Heart right ventricle (tissue), 16 donors: Measurements from ENCODE around the gene RESP18. TPM values are rescaled to one million over a fixed set of nuclear protein-coding genes. Genes with fewer than 3 reads are reported as not detected.

Experiments
- ATAC-seq, 8 donors: fragments of 200-7000 bp; cut with Tn5 transposase; one replicate each; pipeline ENCODE4 v1.9.1; 2020; ENCODE audit warnings: mild to moderate bottlenecking in 8 of 8, moderate library complexity in 8 of 8, moderate number of reproducible peaks in 1 of 8
- DNase-seq, 2 donors: peaks; one replicate each; pipeline ENCODE4 v3.0.0-alpha.2; 2020
- H3K27ac ChIP-seq, 10 donors: fragments of 200-600 bp; sonication (generic) in 2 of 10; one replicate each; pipeline versions ENCODE4 v1.5.0 to v1.8.0; 2020 to 2022; ENCODE audit warnings: mild to moderate bottlenecking in 3 of 10
- H3K27me3 ChIP-seq, 7 donors: fragments of 200-600 bp; one replicate each; pipeline ENCODE4 v1.8.0; 2021 to 2022; ENCODE audit warnings: mild to moderate bottlenecking in 2 of 7
- H3K36me3 ChIP-seq, 9 donors: fragments of 200-600 bp; sonication (generic) in 1 of 9; one replicate each; pipeline versions ENCODE4 v1.5.0 to v1.8.0; 2020 to 2022; ENCODE audit warnings: mild to moderate bottlenecking in 2 of 9
- H3K4me1 ChIP-seq, 9 donors: fragments of 200-600 bp; sonication (generic) in 1 of 9; one replicate each; pipeline versions ENCODE4 v1.5.0 to v1.8.0; 2020 to 2022; ENCODE audit warnings: mild to moderate bottlenecking in 4 of 9
- H3K4me3 ChIP-seq, 10 donors: fragments of 200-600 bp; sonication (generic) in 2 of 10; one replicate each; pipeline versions ENCODE4 v1.5.0 to v1.8.0; 2020 to 2022; ENCODE audit warnings: mild to moderate bottlenecking in 7 of 10, moderate library complexity in 2 of 10
- H3K9me3 ChIP-seq, 11 donors: fragments of 200-600 bp in 10 of 11; sonication (generic) in 2 of 11; one replicate each; pipeline versions ENCODE4 v1.5.0 to v1.8.0; 2013 to 2022; ENCODE audit warnings: mild to moderate bottlenecking in 2 of 11, control low read depth in 1 of 11, moderate library complexity in 1 of 11
- CTCF ChIP-seq, 9 donors: fragments of 200-600 bp; sonication (generic) in 2 of 9; IDR thresholded peaks; one replicate each; pipeline versions ENCODE4 v1.5.0 to v1.8.0; 2021 to 2022; ENCODE audit warnings: antibody characterized with exemption in 9 of 9, mild to moderate bottlenecking in 5 of 9, moderate library complexity in 1 of 9
- WGBS, 2 donors: extraction: QIAGEN DNeasy Blood & Tissue Kit; methylation state at CpG; one replicate each; pipeline ENCODE4 v1.1.7; 2013; ENCODE audit warnings: inconsistent platforms in 1 of 2; 5-methylcytosine and 5-hydroxymethylcytosine counted together
- intact Hi-C, 10 donors: fragments of 100-400 bp; cut with DNase I; formaldehyde crosslinking; loops; one replicate each; pipeline versions ENCODE4 v1.11.1 to v1.14.2; 2022
- polyA plus RNA-seq, 2 donors: library from polyadenylated mRNA; stranded (reverse); fragments of 200-250 nt; gene quantifications; one replicate each; pipeline ENCODE4 v1.2.3, GENCODE V29; 2013
- total RNA-seq, 10 donors: library from RNA; stranded (reverse); fragmentation: NEBNext Ultra II Directional in 3 of 10; extraction: Animal tissue kit (Norgen Biotek cat#: 25700) in 3 of 10; gene quantifications; one replicate each; pipeline versions ENCODE4 v1.2.1 to v1.2.4, GENCODE V29; 2021 to 2023
- donor health status: Arrhythmogenic right ventricular cardiomyopathy.
- donor health status: ischemic (EF 13 %, LVEDD 7.1; RV severe dilation, severe dysfunction).
- donor health status: healthy with polysubstance abuse.
- donor health status: DM: no; HTN: yes; CAD: no.
- donor health status: DM: no; HTN: no; CAD: no.
- donor health status: ischemic (EF 25% LVEDD 6.9; RV normal size, moderate dysfunction).
- donor health status: ischemic (EF 25% LVEDD 5.7; RV mildly dilated, moderate dysfunction).
- donor health status: healthy.
- donor health status: DM: yes; HTN: yes; CAD: no.
- donor health status: Ischemic cardiomyopathy.
- donor health status: ischemic (EF 35%, LVEDD 5.7; RV mildly dilated, moderate dysfunction).
- donor health status: nonischemic (EF 11% LVEDD 7.7; RV severe dilation, severe dysfunction).
- donor health status: DM: yes; HTN: yes; CAD: no.
- donor health status: PGD.
- donor health status: ischemic (EF 29% LVEDD 5.4; RV normal size, mild dysfunction).
- donor health status: nonischemic (EF 23%, LVEDD 6.1; RV moderate dilation, normal function).

Gene RESP18
- total and polyA plus RNA-seq, 12 donors, result not detected

GRCh38 chr2:219335373-219335786 is 2.8 kb upstream of the RESP18 start:
- Histone ChIP-seq H3K27me3 (peaks cover 0 to 83% (median 60%) of the 10 kb centered on the region in 7 donors), H3K4me1 (peaks cover 0 to 7% (median 0%) of the 10 kb centered on the region in 9 donors), H3K27ac (no peak overlapping the region), H3K4me3 (no peak overlapping the region), H3K9me3 (peaks cover 0 to 15% (median 3%) of the 10 kb centered on the region in 11 donors), H3K36me3 (no peaks in the 10 kb centered on the region)
- ATAC-seq (no peak), DNase-seq (no peak)
- intact Hi-C loops, result no loop called here
- no peak for TF ChIP-seq CTCF (IDR thresholded peaks at IDR 0.05)
- WGBS, 2 donors, result 31 to 50% methylated on average over 5 of the region's 5 CpGs

GRCh38 chr2:219334076-219334475 is 1.5 kb upstream of the RESP18 start:
- intact Hi-C loops, result no loop called here
- Histone ChIP-seq H3K9me3 (peaks cover 0 to 15% (median 0%) of the 10 kb centered on the region in 11 donors), H3K36me3 (no peaks in the 10 kb centered on the region), H3K4me3 (no peak overlapping the region), H3K27me3 (peaks cover 0 to 86% (median 57%) of the 10 kb centered on the region in 7 donors), H3K4me1 (peaks cover 0 to 7% (median 0%) of the 10 kb centered on the region in 9 donors), H3K27ac (no peak overlapping the region)
- no peak for DNase-seq
- 72 to 95% methylated on average over 2 of the region's 2 CpGs for WGBS, 2 donors
- ATAC-seq, result no peak
- TF ChIP-seq CTCF (IDR thresholded peaks at IDR 0.05), result no peak

- Histone ChIP-seq H3K27ac (no peak overlapping the region), H3K9me3 (peaks cover 0 to 12% (median 0%) of the 10 kb centered on the region in 11 donors), H3K36me3 (no peaks in the 10 kb centered on the region), H3K27me3 (peaks cover 0 to 88% (median 63%) of the 10 kb centered on the region in 7 donors), H3K4me1 (peaks cover 0 to 7% (median 0%) of the 10 kb centered on the region in 9 donors), H3K4me3 (no peak overlapping the region)
- DNase-seq, result peak; percentile 13 to 40
- ATAC-seq, result peak in 6 of 8 donors; percentile 65 to 83 (median 76)
- intact Hi-C loops, result no loop called here
- 8% methylated on average over 35 to 39 of the region's 39 CpGs for WGBS, 2 donors
- no peak for TF ChIP-seq CTCF (IDR thresholded peaks at IDR 0.05)
Observed at GRCh38 chr2:219331560-219332213, 857 bp downstream of the RESP18 start.

- H3K27ac ChIP-seq, result no peak overlapping the region
- no peak for TF ChIP-seq CTCF (IDR thresholded peaks at IDR 0.05)
- 49 to 55% methylated on average over 2 of the region's 2 CpGs for WGBS, 2 donors
- H3K4me3 ChIP-seq, result no peak overlapping the region
- H3K9me3 ChIP-seq, result no peaks in the 10 kb centered on the region
- DNase-seq (no peak), ATAC-seq (no peak)
- peaks cover 0 to 7% (median 0%) of the 10 kb centered on the region in 9 donors for H3K4me1 ChIP-seq
- H3K36me3 ChIP-seq, result no peaks in the 10 kb centered on the region
- peaks cover 0 to 84% (median 49%) of the 10 kb centered on the region in 7 donors for H3K27me3 ChIP-seq
- intact Hi-C loops, result no loop called here
Observed at GRCh38 chr2:219327719-219328118, 4.8 kb downstream of the RESP18 start.
